ENCODE results near the gene NSUN5. TPM values are rescaled to one million over a fixed set of nuclear protein-coding genes. Genes with fewer than 3 reads are reported as not detected.

NSUN5 gene
- total and polyA plus RNA-seq, 2 of the 8 experiments (the other 6 are each of a cell fraction or from before 2014, with no cell fraction given) = 56.2 to 89.0 TPM

- TF ChIP-seq CHD7 (IDR thresholded peaks at IDR 0.05; ENCODE audit: insufficient replicate concordance, low read length) (no peak), POLR2AphosphoS5 (IDR thresholded peaks at IDR 0.05; ENCODE audit: low read depth, low read length) (no peak), RNF2 (IDR thresholded peaks at IDR 0.05; ENCODE audit: borderline replicate concordance, low read depth, low read length, missing control alignments, poor library complexity, severe bottlenecking) (no peak), CBX8 (IDR thresholded peaks at IDR 0.05; ENCODE audit: borderline replicate concordance, low read depth, low read length) (no peak), EP300 (IDR thresholded peaks at IDR 0.05; ENCODE audit: borderline replicate concordance in 1 of 2, low read depth in 2 of 2, low read length in 2 of 2) (no peak), TAF7 (optimal IDR thresholded peaks at IDR 0.05; ENCODE audit: borderline replicate concordance, low read depth, low read length) (no peak), RXRA (IDR thresholded peaks at IDR 0.05; ENCODE audit: insufficient read depth, low read depth, low read length) (no peak)
Observed at GRCh38 chr7:73303546-73303945, 5.1 kb downstream of the NSUN5 start (continued).
